ENCODE measurements around the gene GSTP1. TPM values are rescaled to one million over a fixed set of nuclear protein-coding genes. Genes with fewer than 3 reads are reported as not detected.

The GSTP1 gene
- total and polyA plus RNA-seq, 9 of the 15 experiments (the other 6 are each of a cell fraction or from before 2014, with no cell fraction given), result 592 to 2,150 (median 1,204) TPM

DNA sequence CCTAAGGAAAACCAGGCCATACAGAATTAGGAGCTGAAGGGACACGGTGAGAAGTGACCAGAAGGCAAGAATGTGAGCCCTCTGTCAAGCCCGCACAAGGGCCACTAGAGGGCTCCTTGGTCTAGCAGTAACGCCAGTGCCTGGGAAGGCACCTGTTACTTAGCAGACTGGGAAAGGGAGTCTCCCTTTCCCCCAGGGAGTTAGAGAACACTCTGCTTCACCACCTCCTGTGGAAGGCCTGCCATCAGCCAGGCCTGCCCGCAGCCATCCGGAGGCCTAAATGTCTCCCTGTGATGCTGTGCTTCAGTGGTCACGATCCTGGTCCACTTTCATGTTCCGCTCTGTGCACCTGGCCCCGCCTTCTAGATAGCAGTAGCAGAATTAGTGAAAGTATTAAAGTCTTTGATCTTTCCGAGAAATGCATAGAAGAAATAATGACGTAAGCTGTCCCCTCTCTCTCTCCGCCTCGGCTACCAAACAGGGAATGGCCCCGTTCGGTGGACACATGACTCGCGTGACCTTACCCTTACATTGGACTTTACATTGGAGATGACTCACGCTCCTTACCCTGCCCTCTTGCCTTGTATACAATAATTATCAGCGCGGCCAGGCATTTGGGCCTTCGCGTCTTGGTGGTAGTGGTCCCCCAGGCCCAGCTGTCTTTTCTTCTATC, 10.7 kb upstream of the GSTP1 start (continued):
- TF ChIP-seq, protein P1, sequence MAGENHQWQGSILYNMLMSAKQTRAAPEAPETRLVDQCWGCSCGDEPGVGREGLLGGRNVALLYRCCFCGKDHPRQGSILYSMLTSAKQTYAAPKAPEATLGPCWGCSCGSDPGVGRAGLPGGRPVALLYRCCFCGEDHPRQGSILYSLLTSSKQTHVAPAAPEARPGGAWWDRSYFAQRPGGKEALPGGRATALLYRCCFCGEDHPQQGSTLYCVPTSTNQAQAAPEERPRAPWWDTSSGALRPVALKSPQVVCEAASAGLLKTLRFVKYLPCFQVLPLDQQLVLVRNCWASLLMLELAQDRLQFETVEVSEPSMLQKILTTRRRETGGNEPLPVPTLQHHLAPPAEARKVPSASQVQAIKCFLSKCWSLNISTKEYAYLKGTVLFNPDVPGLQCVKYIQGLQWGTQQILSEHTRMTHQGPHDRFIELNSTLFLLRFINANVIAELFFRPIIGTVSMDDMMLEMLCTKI (IDR thresholded peaks at IDR 0.05; ENCODE audit: partially characterized antibody), result no peak
- no peak for TF ChIP-seq ZSCAN32 (CRISPR knock-in tag; IDR thresholded peaks at IDR 0.05)
- TF ChIP-seq ZNF197 (CRISPR knock-in tag; IDR thresholded peaks at IDR 0.05; ENCODE audit: low read depth), result no peak
- TF ChIP-seq PURB (CRISPR knock-in tag; IDR thresholded peaks at IDR 0.05; ENCODE audit: low read depth), result no peak
- TF ChIP-seq CXXC5 (CRISPR knock-in tag; IDR thresholded peaks at IDR 0.05), result peak; percentile 66
- TF ChIP-seq SP1 (CRISPR knock-in tag; IDR thresholded peaks at IDR 0.05), result peak; percentile 72; the same call in 1 of the 2 replicates
- peak in 1 of 2 experiments; percentile 30; a peak in 1 of 4 replicates for TF ChIP-seq SRF (CRISPR knock-in tag; IDR thresholded peaks at IDR 0.05)
- no peak; the same call in none of the 2 replicates for TF ChIP-seq SMARCE1 (IDR thresholded peaks at IDR 0.05)
- peak; percentile 22; the same call in 1 of the 2 replicates for TF ChIP-seq GABPA (tag; conservative IDR thresholded peaks at IDR 0.05; ENCODE audit: low read depth)
- TF ChIP-seq, protein P2, sequence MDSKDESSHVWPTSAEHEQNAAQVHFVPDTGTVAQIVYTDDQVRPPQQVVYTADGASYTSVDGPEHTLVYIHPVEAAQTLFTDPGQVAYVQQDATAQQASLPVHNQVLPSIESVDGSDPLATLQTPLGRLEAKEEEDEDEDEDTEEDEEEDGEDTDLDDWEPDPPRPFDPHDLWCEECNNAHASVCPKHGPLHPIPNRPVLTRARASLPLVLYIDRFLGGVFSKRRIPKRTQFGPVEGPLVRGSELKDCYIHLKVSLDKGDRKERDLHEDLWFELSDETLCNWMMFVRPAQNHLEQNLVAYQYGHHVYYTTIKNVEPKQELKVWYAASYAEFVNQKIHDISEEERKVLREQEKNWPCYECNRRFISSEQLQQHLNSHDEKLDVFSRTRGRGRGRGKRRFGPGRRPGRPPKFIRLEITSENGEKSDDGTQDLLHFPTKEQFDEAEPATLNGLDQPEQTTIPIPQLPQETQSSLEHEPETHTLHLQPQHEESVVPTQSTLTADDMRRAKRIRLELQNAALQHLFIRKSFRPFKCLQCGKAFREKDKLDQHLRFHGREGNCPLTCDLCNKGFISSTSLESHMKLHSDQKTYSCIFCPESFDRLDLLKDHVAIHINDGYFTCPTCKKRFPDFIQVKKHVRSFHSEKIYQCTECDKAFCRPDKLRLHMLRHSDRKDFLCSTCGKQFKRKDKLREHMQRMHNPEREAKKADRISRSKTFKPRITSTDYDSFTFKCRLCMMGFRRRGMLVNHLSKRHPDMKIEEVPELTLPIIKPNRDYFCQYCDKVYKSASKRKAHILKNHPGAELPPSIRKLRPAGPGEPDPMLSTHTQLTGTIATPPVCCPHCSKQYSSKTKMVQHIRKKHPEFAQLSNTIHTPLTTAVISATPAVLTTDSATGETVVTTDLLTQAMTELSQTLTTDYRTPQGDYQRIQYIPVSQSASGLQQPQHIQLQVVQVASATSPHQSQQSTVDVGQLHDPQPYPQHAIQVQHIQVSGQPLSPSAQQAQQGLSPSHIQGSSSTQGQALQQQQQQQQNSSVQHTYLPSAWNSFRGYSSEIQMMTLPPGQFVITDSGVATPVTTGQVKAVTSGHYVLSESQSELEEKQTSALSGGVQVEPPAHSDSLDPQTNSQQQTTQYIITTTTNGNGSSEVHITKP (IDR thresholded peaks at IDR 0.05; ENCODE audit: partially characterized antibody), result no peak
- TF ChIP-seq, protein P3, sequence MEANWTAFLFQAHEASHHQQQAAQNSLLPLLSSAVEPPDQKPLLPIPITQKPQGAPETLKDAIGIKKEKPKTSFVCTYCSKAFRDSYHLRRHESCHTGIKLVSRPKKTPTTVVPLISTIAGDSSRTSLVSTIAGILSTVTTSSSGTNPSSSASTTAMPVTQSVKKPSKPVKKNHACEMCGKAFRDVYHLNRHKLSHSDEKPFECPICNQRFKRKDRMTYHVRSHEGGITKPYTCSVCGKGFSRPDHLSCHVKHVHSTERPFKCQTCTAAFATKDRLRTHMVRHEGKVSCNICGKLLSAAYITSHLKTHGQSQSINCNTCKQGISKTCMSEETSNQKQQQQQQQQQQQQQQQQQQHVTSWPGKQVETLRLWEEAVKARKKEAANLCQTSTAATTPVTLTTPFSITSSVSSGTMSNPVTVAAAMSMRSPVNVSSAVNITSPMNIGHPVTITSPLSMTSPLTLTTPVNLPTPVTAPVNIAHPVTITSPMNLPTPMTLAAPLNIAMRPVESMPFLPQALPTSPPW (CRISPR knock-in tag; IDR thresholded peaks at IDR 0.05), result no peak
- peak; percentile 76 for TF ChIP-seq CTBP1 (IDR thresholded peaks at IDR 0.05; ENCODE audit: borderline replicate concordance)
- TF ChIP-seq GABPB1 (CRISPR knock-in tag; IDR thresholded peaks at IDR 0.05), result no peak
- peak; percentile 63; the same call in 1 of the 2 replicates for TF ChIP-seq HDAC2 (IDR thresholded peaks at IDR 0.05)
- no peak for TF ChIP-seq PCBP2 (IDR thresholded peaks at IDR 0.05; ENCODE audit: low read depth, low read length, poor library complexity, severe bottlenecking)
- TF ChIP-seq EWSR1 (IDR thresholded peaks at IDR 0.05; ENCODE audit: borderline replicate concordance, low read depth, partially characterized antibody), result no peak
- no peak for TF ChIP-seq SMAD1 (IDR thresholded peaks at IDR 0.05; ENCODE audit: low read depth, low read length, partially characterized antibody)
- TF ChIP-seq, protein P4, sequence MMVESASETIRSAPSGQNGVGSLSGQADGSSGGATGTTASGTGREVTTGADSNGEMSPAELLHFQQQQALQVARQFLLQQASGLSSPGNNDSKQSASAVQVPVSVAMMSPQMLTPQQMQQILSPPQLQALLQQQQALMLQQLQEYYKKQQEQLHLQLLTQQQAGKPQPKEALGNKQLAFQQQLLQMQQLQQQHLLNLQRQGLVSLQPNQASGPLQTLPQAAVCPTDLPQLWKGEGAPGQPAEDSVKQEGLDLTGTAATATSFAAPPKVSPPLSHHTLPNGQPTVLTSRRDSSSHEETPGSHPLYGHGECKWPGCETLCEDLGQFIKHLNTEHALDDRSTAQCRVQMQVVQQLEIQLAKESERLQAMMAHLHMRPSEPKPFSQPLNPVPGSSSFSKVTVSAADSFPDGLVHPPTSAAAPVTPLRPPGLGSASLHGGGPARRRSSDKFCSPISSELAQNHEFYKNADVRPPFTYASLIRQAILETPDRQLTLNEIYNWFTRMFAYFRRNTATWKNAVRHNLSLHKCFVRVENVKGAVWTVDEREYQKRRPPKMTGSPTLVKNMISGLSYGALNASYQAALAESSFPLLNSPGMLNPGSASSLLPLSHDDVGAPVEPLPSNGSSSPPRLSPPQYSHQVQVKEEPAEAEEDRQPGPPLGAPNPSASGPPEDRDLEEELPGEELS (CRISPR knock-in tag; IDR thresholded peaks at IDR 0.05; ENCODE audit: borderline replicate concordance), result no peak
- no peak for TF ChIP-seq ILK (tag; IDR thresholded peaks at IDR 0.05; ENCODE audit: borderline replicate concordance, low read depth)
